Left ventricle myocardium inferior (tissue), 1 donor: ENCODE data around the gene CLTC. TPM values are rescaled to one million over a fixed set of nuclear protein-coding genes. Genes with fewer than 3 reads are reported as not detected.

Source experiments
- DNase-seq: peaks from one replicate; pipeline ENCODE4 v3.0.0-alpha.2; 2020
- H3K27ac ChIP-seq: fragments of 200-600 bp; replicated peaks from 2 replicates; pipeline ENCODE4 v1.8.0; 2021
- H3K27me3 ChIP-seq: fragments of 200-600 bp; 2 replicates; pipeline ENCODE4 v1.8.0; 2021; ENCODE audit warnings: low read depth
- H3K36me3 ChIP-seq: fragments of 200-600 bp; 2 replicates; pipeline ENCODE4 v1.8.0; 2021
- H3K4me1 ChIP-seq: fragments of 200-600 bp; 2 replicates; pipeline ENCODE4 v1.8.0; 2021
- H3K4me3 ChIP-seq: fragments of 200-600 bp; 2 replicates; pipeline ENCODE4 v1.8.0; 2021; ENCODE audit warnings: mild to moderate bottlenecking, moderate library complexity
- H3K9me3 ChIP-seq: fragments of 200-600 bp; replicated peaks from 2 replicates; pipeline ENCODE4 v1.8.0; 2021
- intact Hi-C: fragments of 100-400 bp; cut with micrococcal nuclease; formaldehyde crosslinking; loops from one replicate; pipeline ENCODE4 v1.11.0; 2022
- total RNA-seq: library from RNA; stranded (reverse); fragmentation: NEBNext Ultra II Directional; extraction: Animal tissue kit (Norgen Biotek cat#: 25700); gene quantifications from one replicate; pipeline ENCODE4 v1.2.1, GENCODE V29; 2021
- TF ChIP-seq, protein P1 (sequence below): fragments of 200-600 bp; IDR thresholded peaks from 2 replicates; pipeline ENCODE4 v1.8.0; 2021; ENCODE audit warnings: antibody characterized with exemption, mild to moderate bottlenecking, borderline replicate concordance
- donor health status: DM: no; HTN: yes; CAD: no; lungs with severe emphysema.

CLTC gene
- total RNA-seq, 1 donor from 2014 or later, result 162 TPM

DNA sequence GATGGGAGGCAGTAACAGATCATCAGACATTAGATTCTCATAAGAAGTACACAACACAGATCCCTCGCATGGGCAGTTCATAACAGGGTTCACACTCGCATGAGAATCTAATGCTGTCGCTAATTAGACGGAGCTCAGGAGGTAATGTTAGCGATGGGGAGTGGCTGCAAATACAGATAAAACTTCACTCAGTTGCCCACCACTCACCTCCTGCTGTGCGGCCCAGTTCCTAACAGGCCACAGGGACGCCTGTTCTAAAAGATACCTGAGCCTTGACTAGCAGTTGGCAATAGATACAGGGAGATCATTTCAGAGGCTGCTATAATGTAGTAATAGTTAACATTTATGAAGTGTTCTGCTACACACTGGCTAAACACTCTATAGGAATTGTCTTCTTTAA lies 82.6 kb downstream of the CLTC start:
- Histone ChIP-seq H3K4me1 (peaks cover 30% of the 10 kb centered on the region), H3K9me3 (no peaks in the 10 kb centered on the region), H3K4me3 (no peak overlapping the region), H3K36me3 (peaks cover 29% of the 10 kb centered on the region), H3K27ac (no peak overlapping the region), H3K27me3 (no peaks in the 10 kb centered on the region)
- no peak for DNase-seq
- TF ChIP-seq, protein P1, sequence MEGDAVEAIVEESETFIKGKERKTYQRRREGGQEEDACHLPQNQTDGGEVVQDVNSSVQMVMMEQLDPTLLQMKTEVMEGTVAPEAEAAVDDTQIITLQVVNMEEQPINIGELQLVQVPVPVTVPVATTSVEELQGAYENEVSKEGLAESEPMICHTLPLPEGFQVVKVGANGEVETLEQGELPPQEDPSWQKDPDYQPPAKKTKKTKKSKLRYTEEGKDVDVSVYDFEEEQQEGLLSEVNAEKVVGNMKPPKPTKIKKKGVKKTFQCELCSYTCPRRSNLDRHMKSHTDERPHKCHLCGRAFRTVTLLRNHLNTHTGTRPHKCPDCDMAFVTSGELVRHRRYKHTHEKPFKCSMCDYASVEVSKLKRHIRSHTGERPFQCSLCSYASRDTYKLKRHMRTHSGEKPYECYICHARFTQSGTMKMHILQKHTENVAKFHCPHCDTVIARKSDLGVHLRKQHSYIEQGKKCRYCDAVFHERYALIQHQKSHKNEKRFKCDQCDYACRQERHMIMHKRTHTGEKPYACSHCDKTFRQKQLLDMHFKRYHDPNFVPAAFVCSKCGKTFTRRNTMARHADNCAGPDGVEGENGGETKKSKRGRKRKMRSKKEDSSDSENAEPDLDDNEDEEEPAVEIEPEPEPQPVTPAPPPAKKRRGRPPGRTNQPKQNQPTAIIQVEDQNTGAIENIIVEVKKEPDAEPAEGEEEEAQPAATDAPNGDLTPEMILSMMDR, result no peak
- intact Hi-C loops, result no loop called here

DNA sequence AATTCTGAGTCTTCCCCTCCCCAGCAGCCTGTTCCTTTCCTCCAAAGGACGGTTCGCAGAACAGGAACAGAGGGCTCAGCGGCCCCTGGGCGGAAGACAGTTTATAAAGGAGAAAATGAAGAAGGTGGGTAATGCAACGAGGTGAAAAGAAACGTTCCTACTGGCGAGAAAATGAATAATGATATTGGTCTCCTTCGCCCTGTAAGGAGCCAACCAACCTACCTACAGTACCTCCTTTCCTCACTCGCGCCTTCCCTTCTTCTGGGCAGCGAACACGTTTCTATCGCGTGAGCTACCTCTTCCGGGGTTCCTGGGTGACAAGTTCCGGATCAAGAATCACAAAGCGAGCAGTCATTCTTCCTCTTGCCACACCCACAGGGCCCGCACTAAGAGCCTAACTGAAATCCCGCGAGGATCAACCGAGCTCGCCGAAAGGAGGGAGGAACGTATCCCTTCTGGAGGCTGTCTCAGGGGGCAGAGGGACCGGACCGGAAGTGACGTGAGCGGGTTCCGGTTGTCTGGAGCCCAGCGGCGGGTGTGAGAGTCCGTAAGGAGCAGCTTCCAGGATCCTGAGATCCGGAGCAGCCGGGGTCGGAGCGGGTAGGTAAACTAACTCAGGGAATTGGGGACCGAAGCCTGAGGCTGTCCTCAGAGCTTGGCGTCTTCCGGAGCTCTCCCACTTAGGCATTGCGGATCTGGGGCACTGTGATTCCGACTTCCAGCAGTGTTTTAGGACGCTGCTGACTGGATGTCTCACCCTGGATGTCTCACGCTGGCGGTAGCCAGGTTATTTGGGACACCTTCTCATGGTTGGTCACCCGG lies 87.7 kb downstream of the CLTC start, which contains the start of the genes PTRH2 and VMP1:
TSS of gene PTRH2 (minus strand) at position 282 of the 822 bp plus-strand sequence. CDS start 9,452 bp downstream, outside the sequence.
TSS of gene VMP1 (plus strand) at position 506 of the 822 bp plus-strand sequence. CDS start 23,793 bp downstream, outside the sequence.
- Histone ChIP-seq H3K36me3 (no peaks in the 10 kb centered on the region), H3K27me3 (no peaks in the 10 kb centered on the region), H3K4me3 (peak within 1 kb of the TSS; percentile 88), H3K9me3 (no peaks in the 10 kb centered on the region), H3K4me1 (peaks cover 72% of the 10 kb centered on the region), H3K27ac (peak within 1 kb of the TSS; percentile 93)
- intact Hi-C loops, result no loop called here
- DNase-seq, result peak; percentile 98
- TF ChIP-seq, protein P1, result no peak

DNA sequence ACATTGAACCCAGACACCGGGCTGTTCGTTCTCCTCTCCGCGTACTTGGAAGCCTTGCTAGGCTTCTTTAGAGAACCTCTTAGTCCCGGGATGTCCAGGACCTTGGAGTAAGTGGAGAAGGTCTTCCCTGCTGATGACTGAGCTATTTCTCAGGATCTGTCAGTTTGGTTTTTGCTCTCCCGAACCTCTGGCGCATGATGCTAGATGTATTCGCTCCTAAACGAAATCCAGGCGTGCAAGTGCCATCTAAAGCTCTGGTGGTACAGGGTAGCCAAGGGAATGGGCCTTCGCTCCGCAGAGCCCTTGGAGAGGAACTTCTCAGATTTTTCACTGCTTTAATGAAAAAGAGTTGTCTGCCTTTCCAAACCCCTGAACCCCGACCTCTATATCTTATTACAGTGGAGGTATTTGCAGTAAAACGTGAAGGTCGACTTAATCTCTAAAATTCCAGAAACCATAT lies 88.3 kb downstream of the CLTC start:
- H3K4me1 ChIP-seq, result peaks cover 72% of the 10 kb centered on the region
- no peaks in the 10 kb centered on the region for H3K27me3 ChIP-seq
- no peaks in the 10 kb centered on the region for H3K36me3 ChIP-seq
- DNase-seq, result no peak
- peak overlapping the region; percentile 93 for H3K27ac ChIP-seq
- no peaks in the 10 kb centered on the region for H3K9me3 ChIP-seq
- H3K4me3 ChIP-seq, result peak overlapping the region; percentile 88
- TF ChIP-seq, protein P1, result no peak
- intact Hi-C loops, result no loop called here

GRCh38 chr17:59711936-59712335 lies 92.2 kb downstream of the CLTC start:
- Histone ChIP-seq H3K4me3 (no peak overlapping the region), H3K27me3 (no peaks in the 10 kb centered on the region), H3K9me3 (no peaks in the 10 kb centered on the region), H3K27ac (no peak overlapping the region), H3K36me3 (no peaks in the 10 kb centered on the region), H3K4me1 (peaks cover 68% of the 10 kb centered on the region)
- TF ChIP-seq, protein P1, result no peak
- DNase-seq, result no peak
- intact Hi-C loops, result no loop called here

DNA sequence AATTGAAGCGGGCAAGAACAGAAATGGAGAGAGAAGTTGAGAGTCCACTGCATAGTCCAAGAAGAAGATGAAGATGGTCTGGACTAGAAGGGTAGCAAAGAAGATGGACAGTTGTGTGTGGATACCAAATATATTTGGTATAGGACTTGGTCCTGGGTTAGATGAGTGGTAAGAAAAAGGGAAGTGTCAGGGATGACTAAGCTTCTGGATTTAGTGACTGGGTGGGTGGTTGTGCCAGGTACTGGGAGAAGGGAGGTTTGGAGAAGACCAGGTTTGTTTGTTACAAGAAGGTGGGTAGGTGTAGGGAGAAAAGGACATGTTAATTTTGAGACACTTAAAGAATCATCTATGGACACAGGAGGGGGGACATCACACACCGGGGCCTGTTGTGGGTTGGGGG lies 93.2 kb downstream of the CLTC start:
- TF ChIP-seq, protein P1, result no peak
- Histone ChIP-seq H3K4me1 (peaks cover 68% of the 10 kb centered on the region), H3K4me3 (no peak overlapping the region), H3K36me3 (no peaks in the 10 kb centered on the region), H3K27ac (no peak overlapping the region), H3K9me3 (no peaks in the 10 kb centered on the region), H3K27me3 (no peaks in the 10 kb centered on the region)
- intact Hi-C loops, result no loop called here
- DNase-seq, result no peak
